Testis (tissue), 3 donors: ENCODE results near the gene MKI67. TPM values are rescaled to one million over a fixed set of nuclear protein-coding genes. Genes with fewer than 3 reads are reported as not detected.

Experiments
- DNase-seq: peaks from one replicate; pipeline ENCODE4 v3.0.0-alpha.2; 2019
- H3K27ac ChIP-seq, 2 donors: fragments of 200-600 bp; sonication (generic); one replicate each; pipeline ENCODE4 v1.5.1; 2019
- H3K27me3 ChIP-seq: fragments of 200-600 bp; sonication (generic); one replicate; pipeline ENCODE4 v1.5.1; 2019
- H3K36me3 ChIP-seq: fragments of 200-600 bp; sonication (generic); one replicate; pipeline ENCODE4 v1.5.1; 2017; ENCODE audit warnings: low read depth; ENCODE audit errors: missing control alignments
- H3K4me1 ChIP-seq: fragments of 200-600 bp; sonication (generic); one replicate; pipeline ENCODE4 v1.5.1; 2019
- H3K4me3 ChIP-seq, 2 donors: fragments of 200-600 bp; sonication (generic); one replicate each; pipeline ENCODE4 v1.5.1; 2017 to 2019
- H3K9me3 ChIP-seq: fragments of 200-600 bp; sonication (generic); one replicate; pipeline ENCODE4 v1.5.1; 2017
- CTCF ChIP-seq, 3 experiments: fragments of 450-650 bp in 2 of 3; fragments of 200-600 bp in 1 of 3; sonication (generic) in 1 of 3; IDR thresholded peaks; one replicate each; pipeline ENCODE4 v1.5.1; 2016 to 2019; ENCODE audit warnings: antibody characterized with exemption in 3 of 3, mild to moderate bottlenecking in 2 of 3, moderate library complexity in 1 of 3
- POLR2A ChIP-seq: fragments of 450-650 bp; IDR thresholded peaks from one replicate; pipeline ENCODE4 v1.6.1; 2017; ENCODE audit warnings: antibody characterized with exemption, mild to moderate bottlenecking, moderate library complexity
- WGBS, 2 donors: methylation state at CpG; one replicate each; pipeline ENCODE4 v1.1.5; 2018; 5-methylcytosine and 5-hydroxymethylcytosine counted together
- intact Hi-C: fragments of 100-400 bp; cut with DNase I; formaldehyde crosslinking; loops from one replicate; pipeline ENCODE4 v1.15.1; 2023; ENCODE audit warnings: low total_unique reads
- polyA plus RNA-seq: library from polyadenylated mRNA; stranded (reverse); fragments of 350-450 nt; fragmentation: Illumina TruSeq; extraction: RNeasy Lipid Tissue Mini Kit (QIAGEN cat#74804); gene quantifications from one replicate; pipeline ENCODE4 v1.2.3, GENCODE V29; 2014; ENCODE audit warnings: low read depth, low replicate concordance; ENCODE audit not compliant: insufficient read depth
- total RNA-seq, 2 donors: library from RNA; depleted of rRNA; stranded (reverse); fragments of >200 nt; gene quantifications; one replicate each; pipeline ENCODE4 v1.2.3, GENCODE V29; 2016

The MKI67 gene
- total and polyA plus RNA-seq, 3 donors from 2014 or later = 4.0 to 7.2 (median 4.5) TPM

GRCh38 chr10:128156999-128157755, 31.0 kb upstream of the MKI67 start:
- DNase-seq = no peak
- no peaks in the 10 kb centered on the region for H3K4me1 ChIP-seq
- TF ChIP-seq CTCF (IDR thresholded peaks at IDR 0.05) = no peak
- TF ChIP-seq POLR2A = no peak
- H3K4me3 ChIP-seq = no peak overlapping the region
- 77 to 83% methylated on average over 8 to 9 of the region's 9 CpGs for WGBS, 2 donors
- no peaks in the 10 kb centered on the region for H3K9me3 ChIP-seq
- no peaks in the 10 kb centered on the region for H3K36me3 ChIP-seq
- H3K27ac ChIP-seq = no peak overlapping the region
- intact Hi-C loops = no loop called here
- no peaks in the 10 kb centered on the region for H3K27me3 ChIP-seq

- TF ChIP-seq CTCF (IDR thresholded peaks at IDR 0.05) (no peak), POLR2A (no peak)
- no peaks in the 10 kb centered on the region for H3K9me3 ChIP-seq
- no peaks in the 10 kb centered on the region for H3K27me3 ChIP-seq
- H3K27ac ChIP-seq = no peak overlapping the region
- DNase-seq = no peak
- H3K4me1 ChIP-seq = no peaks in the 10 kb centered on the region
- no peak overlapping the region for H3K4me3 ChIP-seq
- intact Hi-C loops = no loop called here
- WGBS, 2 donors = 57 to 68% methylated on average over 11 to 13 of the region's 13 CpGs
- H3K36me3 ChIP-seq = no peaks in the 10 kb centered on the region
Observed at GRCh38 chr10:128152741-128153580, 26.7 kb upstream of the MKI67 start.

- TF ChIP-seq POLR2A = no peak
- TF ChIP-seq CTCF (IDR thresholded peaks at IDR 0.05) = no peak
- DNase-seq = no peak
- Histone ChIP-seq H3K9me3 (no peaks in the 10 kb centered on the region), H3K27ac (no peak overlapping the region), H3K27me3 (no peaks in the 10 kb centered on the region), H3K4me3 (peak overlapping the region in 1 of 2 donors; percentile 38), H3K36me3 (no peaks in the 10 kb centered on the region), H3K4me1 (no peaks in the 10 kb centered on the region)
- WGBS, 2 donors = 65 to 79% methylated on average over 8 of the region's 8 CpGs
- intact Hi-C loops = no loop called here
Observed at GRCh38 chr10:128151031-128151430, 24.8 kb upstream of the MKI67 start.

GRCh38 chr10:128150561-128150960, 24.3 kb upstream of the MKI67 start:
- Histone ChIP-seq H3K4me1 (no peaks in the 10 kb centered on the region), H3K27ac (no peak overlapping the region), H3K36me3 (no peaks in the 10 kb centered on the region), H3K27me3 (no peaks in the 10 kb centered on the region), H3K4me3 (peak overlapping the region; percentile 38 to 56), H3K9me3 (no peaks in the 10 kb centered on the region)
- 36 to 45% methylated on average over 20 of the region's 20 CpGs for WGBS, 2 donors
- intact Hi-C loops = no loop called here
- no peak for DNase-seq
- TF ChIP-seq POLR2A (no peak), CTCF (IDR thresholded peaks at IDR 0.05) (no peak)
